ENCODE results near the gene DICER1. TPM values are rescaled to one million over a fixed set of nuclear protein-coding genes. Genes with fewer than 3 reads are reported as not detected.

The DICER1 gene
- total RNA-seq, 4 donors from 2014 or later: 54.5 to 94.8 (median 83.8) TPM

DNA sequence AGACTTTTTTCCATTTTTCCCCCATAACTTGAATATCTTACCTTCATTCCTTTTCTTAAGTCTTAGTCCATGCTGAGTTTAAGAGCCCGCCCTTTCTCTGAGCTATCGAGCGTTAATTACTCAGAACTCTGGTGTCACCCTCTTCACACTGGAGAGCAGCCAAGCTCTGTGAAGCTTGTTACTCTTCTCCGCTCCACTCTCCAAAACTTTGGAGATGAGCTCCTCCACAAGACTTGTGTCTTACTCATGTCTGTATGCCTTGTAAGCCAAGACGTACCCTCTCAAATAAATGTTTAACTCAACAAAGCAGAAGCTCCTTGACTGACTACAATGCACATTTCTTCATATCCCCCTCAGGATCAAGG is 54.7 kb downstream of the DICER1 start:
- Histone ChIP-seq H3K9me3 (no peaks in the 10 kb centered on the region), H3K36me3 (peaks cover 0 to 69% (median 0%) of the 10 kb centered on the region in 3 donors), H3K27me3 (no peaks in the 10 kb centered on the region), H3K27ac (no peak overlapping the region), H3K4me1 (peaks cover 0 to 48% (median 14%) of the 10 kb centered on the region in 4 donors), H3K4me3 (no peak overlapping the region)
- DNase-seq (ENCODE audit: low spot score in 2 of 2): no peak
- 58 to 61% methylated on average over 5 of the region's 5 CpGs for WGBS, 2 donors
- TF ChIP-seq POLR2A (IDR thresholded peaks at IDR 0.05): no peak
- TF ChIP-seq, protein P1, sequence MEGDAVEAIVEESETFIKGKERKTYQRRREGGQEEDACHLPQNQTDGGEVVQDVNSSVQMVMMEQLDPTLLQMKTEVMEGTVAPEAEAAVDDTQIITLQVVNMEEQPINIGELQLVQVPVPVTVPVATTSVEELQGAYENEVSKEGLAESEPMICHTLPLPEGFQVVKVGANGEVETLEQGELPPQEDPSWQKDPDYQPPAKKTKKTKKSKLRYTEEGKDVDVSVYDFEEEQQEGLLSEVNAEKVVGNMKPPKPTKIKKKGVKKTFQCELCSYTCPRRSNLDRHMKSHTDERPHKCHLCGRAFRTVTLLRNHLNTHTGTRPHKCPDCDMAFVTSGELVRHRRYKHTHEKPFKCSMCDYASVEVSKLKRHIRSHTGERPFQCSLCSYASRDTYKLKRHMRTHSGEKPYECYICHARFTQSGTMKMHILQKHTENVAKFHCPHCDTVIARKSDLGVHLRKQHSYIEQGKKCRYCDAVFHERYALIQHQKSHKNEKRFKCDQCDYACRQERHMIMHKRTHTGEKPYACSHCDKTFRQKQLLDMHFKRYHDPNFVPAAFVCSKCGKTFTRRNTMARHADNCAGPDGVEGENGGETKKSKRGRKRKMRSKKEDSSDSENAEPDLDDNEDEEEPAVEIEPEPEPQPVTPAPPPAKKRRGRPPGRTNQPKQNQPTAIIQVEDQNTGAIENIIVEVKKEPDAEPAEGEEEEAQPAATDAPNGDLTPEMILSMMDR (IDR thresholded peaks at IDR 0.05): no peak
- no peak for TF ChIP-seq EP300 (IDR thresholded peaks at IDR 0.05)

DNA sequence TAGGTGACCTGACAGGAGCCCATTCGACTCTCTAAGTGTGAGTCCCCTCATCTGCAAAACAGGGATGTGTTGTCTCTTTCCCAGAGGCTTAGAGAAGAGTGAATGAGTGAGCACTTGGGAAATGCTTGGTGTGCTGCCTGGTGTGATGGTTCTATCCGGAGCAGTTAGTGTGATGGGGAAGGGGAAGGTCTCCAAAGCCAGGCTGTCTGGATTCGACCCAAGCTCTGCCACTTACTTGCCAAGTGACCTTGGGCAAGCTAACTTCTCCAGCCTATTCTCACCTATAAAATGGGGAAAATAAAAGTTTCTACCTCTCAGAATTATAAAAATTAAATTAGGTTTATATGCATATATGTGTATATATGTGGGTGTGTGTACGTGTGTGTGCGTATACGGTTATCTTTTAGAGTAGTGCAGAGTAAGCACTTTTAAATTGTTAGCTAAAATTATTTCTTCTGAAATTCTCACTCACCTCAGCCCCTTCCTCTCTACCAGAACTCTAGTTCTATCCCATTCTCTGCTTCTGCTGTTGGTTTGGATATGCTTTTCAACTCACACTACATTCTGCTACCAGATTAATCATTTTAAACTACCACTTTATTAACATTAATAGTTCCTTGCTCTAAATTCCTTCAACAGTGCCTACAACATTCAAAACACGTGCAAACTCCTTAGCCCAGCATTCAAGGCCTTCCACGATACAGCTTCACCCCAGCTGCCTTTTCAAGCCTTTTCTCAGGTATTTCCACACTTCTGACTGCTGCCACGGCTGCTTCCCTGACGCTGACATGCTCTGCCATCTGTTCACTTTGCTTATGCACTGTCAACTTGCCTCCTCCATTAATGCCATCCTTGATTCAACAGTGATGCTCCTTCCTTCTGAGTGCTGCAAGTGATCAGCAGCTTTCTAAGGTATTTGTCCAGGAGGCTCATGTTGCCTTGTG is 55.3 kb downstream of the DICER1 start:
- no peaks in the 10 kb centered on the region for H3K9me3 ChIP-seq
- H3K4me3 ChIP-seq: no peak overlapping the region
- WGBS, 2 donors: 86 to 88% methylated on average over 10 of the region's 10 CpGs
- H3K27me3 ChIP-seq: no peaks in the 10 kb centered on the region
- no peak overlapping the region for H3K27ac ChIP-seq
- TF ChIP-seq POLR2A (IDR thresholded peaks at IDR 0.05) (no peak), EP300 (IDR thresholded peaks at IDR 0.05) (no peak)
- TF ChIP-seq, protein P1 (IDR thresholded peaks at IDR 0.05): no peak
- no peak for DNase-seq (ENCODE audit: low spot score in 2 of 2)
- H3K4me1 ChIP-seq: peaks cover 0 to 54% (median 18%) of the 10 kb centered on the region in 4 donors
- peaks cover 0 to 62% (median 0%) of the 10 kb centered on the region in 3 donors for H3K36me3 ChIP-seq

DNA sequence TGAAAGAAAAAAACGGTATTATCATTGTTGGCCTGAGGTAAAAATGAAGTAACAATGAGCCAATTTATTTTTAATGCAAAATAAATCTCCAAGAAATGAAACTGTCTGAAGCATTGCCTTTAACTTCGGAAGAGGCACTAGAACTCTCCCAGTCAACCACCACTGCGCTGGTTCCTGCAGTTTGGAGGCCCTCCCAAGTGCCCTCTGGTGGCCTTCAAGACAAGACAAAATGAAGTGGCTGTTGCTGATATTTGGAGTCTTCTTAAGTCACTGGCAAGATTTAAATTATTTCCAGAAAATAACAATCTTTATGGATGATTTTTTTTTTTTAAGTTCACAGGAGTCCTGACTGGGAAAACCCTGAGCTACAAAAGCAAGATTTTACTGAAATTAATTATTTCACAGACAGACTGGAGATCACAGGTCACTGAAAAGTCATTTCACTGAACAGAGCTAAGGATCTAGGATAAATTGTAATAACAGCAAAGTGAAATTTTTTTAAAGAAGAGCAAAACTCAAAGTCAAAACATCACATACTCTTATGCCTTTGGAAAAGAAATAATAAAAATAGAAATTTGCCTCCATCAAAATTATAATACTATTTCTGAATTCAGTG is 58.2 kb downstream of the DICER1 start:
- H3K9me3 ChIP-seq: no peaks in the 10 kb centered on the region
- peaks cover 0 to 58% (median 0%) of the 10 kb centered on the region in 3 donors for H3K36me3 ChIP-seq
- TF ChIP-seq, protein P1 (IDR thresholded peaks at IDR 0.05): peak; percentile 55 to 74 (median 66)
- TF ChIP-seq EP300 (IDR thresholded peaks at IDR 0.05): peak in 1 of 2 donors; percentile 38
- no peak for TF ChIP-seq POLR2A (IDR thresholded peaks at IDR 0.05)
- peak overlapping the region in 2 of 4 donors; percentile 63 to 68 for H3K27ac ChIP-seq
- no peaks in the 10 kb centered on the region for H3K27me3 ChIP-seq
- H3K4me3 ChIP-seq: no peak overlapping the region
- WGBS, 2 donors: 17 to 24% methylated on average over 3 of the region's 3 CpGs
- peaks cover 0 to 80% (median 21%) of the 10 kb centered on the region in 4 donors for H3K4me1 ChIP-seq
- DNase-seq (ENCODE audit: low spot score in 2 of 2): peak; percentile 26 to 65

DNA sequence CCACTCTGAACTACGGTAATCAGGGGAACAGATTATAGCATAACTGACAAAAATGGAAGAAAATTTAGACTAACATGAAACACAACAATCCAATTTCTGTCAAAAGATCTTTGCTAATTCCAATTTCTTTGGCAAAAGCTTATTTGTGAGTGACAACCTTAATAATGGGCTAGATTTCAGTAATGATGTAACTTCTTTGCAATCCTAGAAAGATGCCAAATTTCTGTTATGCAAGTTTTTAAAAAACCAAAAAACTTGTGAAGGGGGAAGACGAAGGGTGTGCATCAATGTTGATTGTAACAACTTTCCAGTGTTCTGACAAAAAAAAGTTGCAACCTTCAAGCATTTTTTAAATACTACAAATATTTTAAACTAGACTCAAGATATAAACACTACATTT is 59.9 kb downstream of the DICER1 start:
- H3K27ac ChIP-seq: peak overlapping the region in 3 of 4 donors; percentile 11 to 72 (median 71)
- H3K36me3 ChIP-seq: peaks cover 0 to 57% (median 0%) of the 10 kb centered on the region in 3 donors
- no peak overlapping the region for H3K4me3 ChIP-seq
- H3K27me3 ChIP-seq: no peaks in the 10 kb centered on the region
- DNase-seq (ENCODE audit: low spot score in 2 of 2): no peak
- 26 to 37% methylated on average over 2 of the region's 2 CpGs for WGBS, 2 donors
- no peaks in the 10 kb centered on the region for H3K9me3 ChIP-seq
- TF ChIP-seq EP300 (IDR thresholded peaks at IDR 0.05) (peak in 1 of 2 donors; percentile 36), POLR2A (IDR thresholded peaks at IDR 0.05) (no peak)
- peaks cover 0 to 92% (median 27%) of the 10 kb centered on the region in 4 donors for H3K4me1 ChIP-seq

DNA sequence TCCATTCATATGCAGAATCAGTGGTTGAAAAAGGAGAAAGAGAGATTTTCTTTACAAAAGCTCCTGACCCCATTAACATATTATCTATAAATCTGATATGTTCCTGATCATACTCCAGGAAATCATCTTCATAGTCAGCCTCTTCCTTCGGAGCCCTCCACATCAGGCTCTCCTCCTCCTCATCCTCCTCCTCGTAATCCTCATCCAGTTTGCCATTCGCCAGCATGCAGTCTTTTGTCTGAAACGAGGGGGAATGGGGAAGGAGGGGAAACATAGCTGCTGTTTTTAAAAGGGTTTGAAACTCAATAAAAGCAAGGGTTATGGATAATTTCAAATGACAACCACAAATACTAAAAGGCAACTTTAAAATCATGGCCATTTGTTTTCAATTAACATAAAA is 60.9 kb downstream of the DICER1 start:
- Histone ChIP-seq H3K4me1 (peaks cover 0 to 84% (median 27%) of the 10 kb centered on the region in 4 donors), H3K27ac (peak overlapping the region in 3 of 4 donors; percentile 11 to 72 (median 71)), H3K9me3 (no peaks in the 10 kb centered on the region), H3K27me3 (no peaks in the 10 kb centered on the region), H3K36me3 (peaks cover 0 to 48% (median 0%) of the 10 kb centered on the region in 3 donors), H3K4me3 (no peak overlapping the region)
- WGBS, 2 donors: 46 to 52% methylated on average over 4 of the region's 4 CpGs
- no peak for TF ChIP-seq POLR2A (IDR thresholded peaks at IDR 0.05)
- no peak for TF ChIP-seq EP300 (IDR thresholded peaks at IDR 0.05)
- TF ChIP-seq, protein P1 (IDR thresholded peaks at IDR 0.05): no peak
- DNase-seq (ENCODE audit: low spot score in 2 of 2): no peak
